Endothelial cell (in vitro differentiated cells): Measurements from ENCODE around the gene CDKN2D. TPM values are rescaled to one million over a fixed set of nuclear protein-coding genes. Genes with fewer than 3 reads are reported as not detected.

ENCODE experiments used
- DNase-seq: peaks from one replicate; pipeline ENCODE4 v3.0.0; 2021; ENCODE audit warnings: low spot score
- H3K27ac Mint-ChIP-seq: one replicate; pipeline ENCODE4 v1.8.0; 2021; ENCODE audit warnings: mixed read lengths, inconsistent platforms; ENCODE audit not compliant: unreplicated experiment
- H3K27me3 Mint-ChIP-seq: one replicate; pipeline ENCODE4 v1.8.0; 2021; ENCODE audit warnings: mild to moderate bottlenecking, moderate library complexity, mixed read lengths, inconsistent platforms; ENCODE audit not compliant: unreplicated experiment
- H3K36me3 Mint-ChIP-seq: one replicate; pipeline ENCODE4 v1.8.0; 2021; ENCODE audit warnings: mild to moderate bottlenecking, low read depth, mixed read lengths, inconsistent platforms; ENCODE audit not compliant: unreplicated experiment
- H3K4me1 Mint-ChIP-seq: one replicate; pipeline ENCODE4 v1.8.0; 2021; ENCODE audit warnings: mild to moderate bottlenecking, mixed read lengths, inconsistent platforms; ENCODE audit not compliant: unreplicated experiment
- H3K4me3 Mint-ChIP-seq: one replicate; pipeline ENCODE4 v1.8.0; 2021; ENCODE audit warnings: mild to moderate bottlenecking, mixed read lengths, inconsistent platforms; ENCODE audit not compliant: unreplicated experiment
- H3K9me3 Mint-ChIP-seq: one replicate; pipeline ENCODE4 v1.8.0; 2021; ENCODE audit warnings: mixed read lengths, inconsistent platforms; ENCODE audit not compliant: unreplicated experiment
- total RNA-seq: library from RNA; stranded (reverse); fragmentation: NEBNext Ultra II Directional; extraction: Animal tissue kit (Norgen Biotek cat#: 25700); gene quantifications from one replicate; pipeline ENCODE4 v1.2.1, GENCODE V29; 2021; ENCODE audit not compliant: unreplicated experiment
- TF ChIP-seq, protein P1 (sequence below): fragments of 200-600 bp; sonication (generic); IDR thresholded peaks from one replicate; pipeline ENCODE4 v1.5.0; 2021; ENCODE audit warnings: antibody characterized with exemption; ENCODE audit not compliant: unreplicated experiment

The CDKN2D gene
- total RNA-seq, 1 donor from 2014 or later: 8.1 TPM

DNA sequence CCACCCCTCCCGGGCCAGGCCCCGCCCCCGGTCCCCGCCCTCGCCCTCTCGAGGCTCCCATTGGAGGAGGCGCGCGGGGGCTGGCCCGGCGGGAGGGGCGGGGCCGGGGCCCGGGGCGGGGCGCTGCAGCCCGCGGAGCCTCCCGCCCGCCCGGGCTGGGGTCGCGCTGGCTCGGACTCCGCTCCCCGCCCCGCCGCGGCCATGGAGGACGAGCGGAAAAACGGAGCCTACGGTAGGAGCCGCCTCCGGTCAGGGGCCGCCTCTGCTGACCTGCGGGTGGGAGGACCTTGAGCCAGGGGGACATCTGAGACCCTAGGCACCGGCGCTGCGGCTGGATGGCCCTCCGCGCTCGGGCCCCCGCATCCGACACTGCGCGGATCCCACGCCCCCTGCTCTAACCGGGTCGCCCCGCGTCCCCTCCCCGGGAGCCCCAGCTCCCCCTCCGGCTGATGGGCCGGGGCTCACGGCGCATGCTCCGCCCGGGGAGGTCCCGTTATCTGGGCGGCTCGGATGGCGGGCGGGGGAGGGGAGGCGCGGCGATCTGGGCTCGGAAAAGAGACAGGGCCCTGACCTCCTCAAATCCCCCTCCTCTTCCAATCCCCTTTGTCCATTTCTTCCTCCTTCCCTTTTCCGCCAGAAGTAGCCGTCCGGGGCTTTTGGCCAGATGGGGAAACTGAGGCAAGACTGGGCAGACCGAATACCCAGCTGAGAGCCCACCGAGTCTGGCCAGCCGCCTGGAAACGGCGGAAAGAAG, 33.7 kb upstream of the CDKN2D start:
- TF ChIP-seq, protein P1, sequence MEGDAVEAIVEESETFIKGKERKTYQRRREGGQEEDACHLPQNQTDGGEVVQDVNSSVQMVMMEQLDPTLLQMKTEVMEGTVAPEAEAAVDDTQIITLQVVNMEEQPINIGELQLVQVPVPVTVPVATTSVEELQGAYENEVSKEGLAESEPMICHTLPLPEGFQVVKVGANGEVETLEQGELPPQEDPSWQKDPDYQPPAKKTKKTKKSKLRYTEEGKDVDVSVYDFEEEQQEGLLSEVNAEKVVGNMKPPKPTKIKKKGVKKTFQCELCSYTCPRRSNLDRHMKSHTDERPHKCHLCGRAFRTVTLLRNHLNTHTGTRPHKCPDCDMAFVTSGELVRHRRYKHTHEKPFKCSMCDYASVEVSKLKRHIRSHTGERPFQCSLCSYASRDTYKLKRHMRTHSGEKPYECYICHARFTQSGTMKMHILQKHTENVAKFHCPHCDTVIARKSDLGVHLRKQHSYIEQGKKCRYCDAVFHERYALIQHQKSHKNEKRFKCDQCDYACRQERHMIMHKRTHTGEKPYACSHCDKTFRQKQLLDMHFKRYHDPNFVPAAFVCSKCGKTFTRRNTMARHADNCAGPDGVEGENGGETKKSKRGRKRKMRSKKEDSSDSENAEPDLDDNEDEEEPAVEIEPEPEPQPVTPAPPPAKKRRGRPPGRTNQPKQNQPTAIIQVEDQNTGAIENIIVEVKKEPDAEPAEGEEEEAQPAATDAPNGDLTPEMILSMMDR: no peak
- Mint-ChIP-seq H3K27ac (peak overlapping the region; percentile 93), H3K4me1 (peaks cover 19% of the 10 kb centered on the region), H3K36me3 (peaks cover 5% of the 10 kb centered on the region), H3K9me3 (no peaks in the 10 kb centered on the region), H3K4me3 (peak overlapping the region; percentile 95), H3K27me3 (peaks cover 1% of the 10 kb centered on the region)
- DNase-seq: peak; percentile 91

DNA sequence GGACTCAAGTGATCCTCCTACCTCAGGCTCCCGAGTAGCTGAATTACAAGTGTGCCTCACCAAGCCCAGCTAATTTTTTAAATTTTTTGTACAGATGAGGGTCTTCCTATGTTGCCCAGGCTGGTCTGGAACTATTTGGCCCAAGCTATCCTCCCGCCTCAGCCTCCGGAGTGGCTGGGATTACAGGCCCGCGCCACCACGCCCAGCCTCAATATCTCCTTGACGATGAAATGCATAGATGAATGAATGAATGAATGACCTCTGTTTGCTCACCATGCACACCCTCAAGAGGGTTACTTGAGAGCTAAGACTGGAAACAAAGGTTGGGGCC, 33.2 kb upstream of the CDKN2D start:
- TF ChIP-seq, protein P1: no peak
- Mint-ChIP-seq H3K4me3 (peak overlapping the region; percentile 86), H3K4me1 (peaks cover 19% of the 10 kb centered on the region), H3K9me3 (no peaks in the 10 kb centered on the region), H3K27me3 (peaks cover 2% of the 10 kb centered on the region), H3K27ac (peak overlapping the region; percentile 84), H3K36me3 (peaks cover 5% of the 10 kb centered on the region)
- no peak for DNase-seq

DNA sequence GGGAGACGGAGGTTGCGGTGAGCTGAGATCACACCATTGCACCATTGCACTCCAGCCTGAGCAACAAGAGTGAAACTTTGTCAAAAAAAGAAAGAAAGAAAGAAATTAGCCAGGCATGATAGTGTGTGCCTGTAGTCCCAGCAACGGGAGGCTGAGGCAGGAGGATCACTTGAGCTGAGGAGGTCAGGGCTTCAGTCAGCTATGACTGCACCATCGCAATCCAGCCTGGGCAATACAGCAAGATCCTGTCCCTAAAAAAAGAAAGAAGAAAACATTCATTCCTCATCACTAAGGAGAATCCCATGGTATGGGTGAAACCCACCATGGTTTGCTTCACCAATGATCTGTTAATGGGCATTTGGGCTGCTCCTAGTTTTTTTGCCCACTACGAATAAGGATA, 31.4 kb upstream of the CDKN2D start:
- H3K27me3 Mint-ChIP-seq: peaks cover 6% of the 10 kb centered on the region
- peaks cover 21% of the 10 kb centered on the region for H3K4me1 Mint-ChIP-seq
- H3K27ac Mint-ChIP-seq: no peak overlapping the region
- DNase-seq: no peak
- H3K9me3 Mint-ChIP-seq: no peaks in the 10 kb centered on the region
- TF ChIP-seq, protein P1: no peak
- peaks cover 5% of the 10 kb centered on the region for H3K36me3 Mint-ChIP-seq
- no peak overlapping the region for H3K4me3 Mint-ChIP-seq

DNA sequence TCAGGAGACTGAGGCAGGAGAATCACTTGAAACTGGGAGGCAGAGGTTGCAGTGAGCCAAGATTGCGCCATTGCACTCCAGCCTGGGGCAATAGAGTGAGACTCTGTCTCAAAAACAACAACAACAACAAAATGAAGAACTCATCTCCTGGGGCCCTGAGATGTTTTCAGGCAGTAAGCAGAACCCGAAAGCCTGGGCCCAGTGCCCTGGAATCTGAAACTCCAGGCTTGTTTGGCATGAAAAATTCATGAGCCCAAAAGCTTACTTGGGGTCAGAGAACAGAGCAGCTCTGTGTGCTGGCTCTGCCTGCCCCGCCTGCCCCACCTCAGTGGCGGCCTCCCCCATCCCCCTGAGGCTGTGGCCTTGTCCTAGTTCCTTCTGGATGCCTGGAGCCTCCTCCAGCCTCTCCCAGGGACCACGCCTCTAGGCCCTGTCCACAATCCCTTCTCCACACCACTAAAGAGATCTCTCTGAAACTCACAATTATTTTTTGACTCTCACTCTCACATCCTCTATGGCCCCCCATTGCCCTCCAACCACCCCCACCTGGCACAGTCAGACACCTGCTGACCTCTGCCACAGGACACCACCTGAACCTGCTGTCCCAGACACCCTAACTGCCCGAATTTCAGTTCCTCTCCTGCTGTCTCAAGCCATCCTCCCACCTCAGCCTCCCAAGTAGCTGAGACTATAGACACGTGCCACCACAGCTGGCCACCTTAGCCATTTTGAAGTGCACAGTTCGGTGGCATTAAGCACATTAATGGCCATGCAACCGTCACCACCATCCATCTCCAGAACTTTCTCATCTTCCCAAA, 25.2 kb upstream of the CDKN2D start:
- no peaks in the 10 kb centered on the region for H3K9me3 Mint-ChIP-seq
- H3K4me3 Mint-ChIP-seq: no peak overlapping the region
- TF ChIP-seq, protein P1: no peak
- H3K4me1 Mint-ChIP-seq: peaks cover 2% of the 10 kb centered on the region
- peaks cover 5% of the 10 kb centered on the region for H3K27me3 Mint-ChIP-seq
- H3K36me3 Mint-ChIP-seq: no peaks in the 10 kb centered on the region
- peak overlapping the region; percentile 13 for H3K27ac Mint-ChIP-seq
- DNase-seq: no peak

DNA sequence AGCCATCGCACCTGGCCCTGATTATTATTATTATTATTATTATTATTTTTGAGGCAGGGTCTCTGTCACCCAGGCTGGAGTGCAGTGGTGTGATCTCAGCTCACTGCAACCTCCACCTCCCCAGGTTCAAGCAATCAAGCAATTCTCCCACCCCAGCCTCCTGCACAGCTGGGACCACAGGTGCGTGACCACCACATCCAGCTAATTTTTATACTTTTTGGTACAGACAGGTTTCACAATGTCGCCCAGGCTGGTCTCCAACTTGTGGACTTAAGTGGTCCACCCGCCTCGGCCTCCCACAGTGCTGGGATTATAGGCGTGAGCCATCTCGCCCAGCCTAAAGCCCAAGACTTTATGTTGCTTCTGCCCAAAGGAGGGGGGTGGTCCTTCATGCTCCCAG, 24.4 kb upstream of the CDKN2D start:
- H3K4me1 Mint-ChIP-seq: peaks cover 2% of the 10 kb centered on the region
- H3K36me3 Mint-ChIP-seq: no peaks in the 10 kb centered on the region
- DNase-seq: no peak
- H3K4me3 Mint-ChIP-seq: no peak overlapping the region
- TF ChIP-seq, protein P1: no peak
- no peaks in the 10 kb centered on the region for H3K9me3 Mint-ChIP-seq
- peaks cover 5% of the 10 kb centered on the region for H3K27me3 Mint-ChIP-seq
- H3K27ac Mint-ChIP-seq: no peak overlapping the region
